GM19193 (cell line): ENCODE measurements around the gene TNNT3.
A peak's percentile ranks its signal among the peaks of the same experiment; 100 is the strongest.

Experiments used
- POLR2A ChIP-seq: IDR thresholded peaks from 4 replicates; pipeline ENCODE4 v1.6.1; 2011; ENCODE audit not compliant: insufficient read depth, insufficient read length; ENCODE audit errors: extremely low read depth

The TNNT3 gene

GRCh38 chr11:1912289-1912878 is 7.1 kb upstream of the TNNT3 start:
- TF ChIP-seq POLR2A = no peak

DNA sequence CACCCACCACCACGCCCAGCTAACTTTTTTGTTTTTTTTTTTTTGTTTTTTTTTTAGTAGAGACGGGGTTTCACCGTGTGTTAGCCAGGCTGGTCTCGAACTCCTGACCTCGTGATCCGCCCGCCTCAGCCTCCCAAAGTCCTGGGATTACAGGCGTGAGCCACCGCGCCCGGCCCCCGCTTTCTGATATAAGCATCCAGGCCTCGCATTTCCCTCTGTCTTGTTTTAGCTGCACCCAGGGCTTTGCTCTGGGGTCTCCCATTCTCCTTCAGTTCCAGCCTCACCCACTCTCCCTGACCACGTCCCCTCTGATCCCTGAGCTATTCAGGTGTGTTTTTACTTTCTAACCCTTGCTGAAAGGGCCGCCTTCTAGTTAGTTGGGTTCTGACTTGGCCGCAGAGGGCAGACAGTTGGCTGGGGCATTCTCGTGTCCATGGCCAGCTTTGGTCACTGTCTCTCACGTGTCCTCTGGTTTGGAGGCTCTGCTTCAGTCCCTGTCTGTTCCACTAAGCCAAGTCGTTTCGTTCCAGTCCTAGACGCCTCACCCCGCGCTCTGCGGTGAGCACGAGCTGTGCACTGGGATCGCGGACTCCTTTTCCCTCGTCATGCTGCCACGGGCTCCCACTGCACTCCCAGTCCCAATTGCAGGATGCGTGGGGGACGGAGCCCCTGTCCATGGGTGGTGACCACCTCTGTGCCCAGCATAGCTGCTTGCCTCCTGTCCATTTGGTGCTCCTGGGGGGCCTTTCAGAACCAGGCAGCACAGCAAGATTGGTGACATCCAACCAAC is 6.0 kb upstream of the TNNT3 start:
- no peak for TF ChIP-seq POLR2A

DNA sequence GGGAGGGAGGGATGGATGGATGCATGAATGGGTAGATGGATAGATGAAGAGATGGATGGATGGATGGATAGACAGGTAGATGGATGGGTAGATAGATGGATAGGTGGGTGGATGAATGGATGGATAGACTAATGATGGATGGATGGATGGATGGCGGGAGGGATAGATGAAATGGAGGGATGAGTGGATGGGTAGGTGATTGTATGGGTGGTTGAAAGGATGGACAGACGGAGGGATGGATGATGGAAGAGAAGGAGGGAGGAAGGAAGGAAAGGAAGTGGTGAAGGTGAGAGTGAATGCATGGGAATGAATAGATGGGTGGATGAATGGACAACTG is 3.7 kb upstream of the TNNT3 start:
- no peak for TF ChIP-seq POLR2A

- peak; percentile 32 for TF ChIP-seq POLR2A
Measured at GRCh38 chr11:1916132-1916985, 3.1 kb upstream of the TNNT3 start.

GRCh38 chr11:1916986-1917522 is 2.4 kb upstream of the TNNT3 start:
- no peak for TF ChIP-seq POLR2A

DNA sequence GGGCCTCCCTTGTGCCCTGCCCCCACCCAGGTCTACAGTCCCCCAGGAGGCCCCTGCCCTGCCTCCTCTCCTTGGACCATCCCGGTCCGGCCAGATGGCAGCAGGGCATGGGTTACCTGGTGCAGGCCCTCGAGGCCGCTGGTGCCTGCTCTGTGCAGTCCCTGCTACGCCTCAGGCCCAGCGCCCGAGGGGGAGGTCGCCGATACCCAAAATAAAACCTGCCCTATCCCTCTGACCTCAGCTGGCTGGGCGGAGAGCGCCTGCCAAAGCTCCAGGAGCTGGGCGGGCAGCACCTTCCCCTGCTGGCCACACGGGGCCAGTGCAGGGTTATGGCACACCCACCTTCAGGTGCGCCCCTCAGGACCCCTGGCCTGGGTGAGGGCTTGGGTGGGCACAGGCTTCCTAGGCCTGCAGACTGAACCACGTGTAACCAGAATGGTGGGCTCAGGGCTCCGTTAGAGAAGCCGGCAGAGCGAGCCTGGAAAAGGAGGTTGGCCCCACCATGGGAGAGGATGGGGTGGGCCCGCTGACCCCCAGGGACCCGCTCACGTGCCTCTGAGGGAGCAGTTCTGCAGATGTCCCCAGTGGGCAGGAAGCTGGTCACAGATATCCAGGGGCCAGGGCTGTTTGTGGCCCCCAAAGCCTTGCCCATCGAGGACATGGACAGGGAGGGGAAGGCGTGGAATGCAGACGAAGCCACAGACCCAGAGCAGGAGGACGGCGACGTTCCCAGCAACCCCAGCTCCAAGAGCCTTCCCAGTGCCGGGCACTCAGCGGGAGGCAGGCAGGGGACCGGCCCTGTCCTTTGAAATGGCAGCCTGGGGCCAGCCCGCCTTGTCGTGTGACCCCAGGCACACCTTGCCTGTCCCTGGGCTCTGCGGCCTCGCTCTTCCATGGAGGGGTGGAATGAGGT is 1.7 kb upstream of the TNNT3 start:
- TF ChIP-seq POLR2A = no peak

GRCh38 chr11:1918436-1919315 is 827 bp upstream of the TNNT3 start:
- no peak for TF ChIP-seq POLR2A

GRCh38 chr11:1920128-1920908 is 815 bp downstream of the TNNT3 start:
- no peak for TF ChIP-seq POLR2A

DNA sequence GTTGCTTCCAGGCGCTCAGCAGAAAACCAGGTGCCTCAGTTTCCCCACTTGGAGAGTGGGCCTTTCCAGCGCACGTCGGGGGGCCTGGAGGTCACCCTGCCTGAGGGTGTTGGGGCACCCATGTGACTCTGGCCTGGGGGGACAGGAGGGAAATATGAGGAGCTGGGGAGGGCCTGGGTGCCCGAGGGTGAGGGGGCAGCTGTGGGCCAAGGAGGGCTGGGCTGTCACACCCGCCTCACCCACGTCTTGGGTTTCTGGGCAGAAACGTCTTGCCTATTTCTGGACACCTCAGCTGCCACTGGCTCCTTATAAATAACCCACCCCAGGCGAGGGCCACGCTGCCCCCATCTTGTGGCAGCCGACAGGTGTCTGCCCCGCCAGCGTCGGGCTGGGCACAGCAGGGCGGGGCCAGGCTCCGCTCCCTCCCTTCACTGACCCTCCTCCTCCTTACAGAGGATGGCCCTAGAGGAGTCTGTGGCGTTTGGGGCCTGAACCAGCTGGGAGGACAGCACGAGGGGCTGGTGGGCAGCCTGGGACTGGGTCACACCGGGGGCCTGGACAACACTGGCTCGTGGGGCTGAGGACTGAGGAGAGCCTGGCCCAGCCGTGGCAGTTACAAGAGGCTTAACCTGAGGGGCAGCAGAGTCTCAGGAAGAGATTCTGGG is 1.5 kb downstream of the TNNT3 start:
- no peak for TF ChIP-seq POLR2A

DNA sequence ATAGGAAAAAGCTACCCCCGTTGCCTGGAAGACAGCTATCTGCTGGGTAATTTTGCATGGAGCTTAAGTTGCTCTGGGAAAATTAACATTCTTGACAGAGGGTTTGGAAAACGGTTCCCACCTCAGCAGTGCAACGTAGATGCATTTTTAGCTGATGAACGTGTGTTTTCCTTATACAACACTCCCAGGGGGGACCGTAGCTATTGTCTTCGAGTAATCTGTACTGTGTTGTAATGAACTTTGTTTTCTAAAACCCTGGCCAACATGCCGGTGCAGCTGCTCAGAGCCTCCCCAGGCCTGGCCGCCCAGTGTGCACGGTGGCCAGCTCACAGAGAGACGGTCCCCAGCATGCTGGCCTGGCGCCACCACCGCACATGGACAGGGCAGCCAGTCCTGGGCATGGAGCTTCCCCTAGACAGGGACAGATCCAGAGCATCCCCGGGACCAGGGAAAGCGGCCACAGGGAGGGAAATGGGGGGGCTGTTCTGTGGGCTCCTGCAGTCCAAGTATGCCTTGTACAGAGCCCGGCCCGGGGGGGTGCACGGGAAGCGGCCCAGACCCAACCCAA is 2.2 kb downstream of the TNNT3 start:
- no peak for TF ChIP-seq POLR2A

GRCh38 chr11:1922481-1923081 is 3.1 kb downstream of the TNNT3 start:
- no peak for TF ChIP-seq POLR2A
